HepG2 (cell line): ENCODE measurements around the gene ORC1. TPM values are rescaled to one million over a fixed set of nuclear protein-coding genes. Genes with fewer than 3 reads are reported as not detected.
A peak's percentile ranks its signal among the peaks of the same experiment; 100 is the strongest.

Experiments used
- CBX5 ChIP-seq: sonication (generic); formaldehyde crosslinking; IDR thresholded peaks from 2 replicates; pipeline ENCODE4 v1.4.0; 2020; ENCODE audit warnings: missing genetic modification reagents, borderline replicate concordance
- CEBPZ ChIP-seq: IDR thresholded peaks from 2 replicates; pipeline ENCODE4 v1.6.1; 2012; ENCODE audit warnings: low read length, improper control_type of control experiment
- CHD2 ChIP-seq: IDR thresholded peaks from 2 replicates; pipeline ENCODE4 v1.6.1; 2011; ENCODE audit warnings: low read depth, low read length, improper control_type of control experiment
- E2F5 ChIP-seq: sonication (generic); formaldehyde crosslinking; conservative IDR thresholded peaks from 2 replicates; pipeline ENCODE4 v1.4.0; 2020; ENCODE audit warnings: missing genetic modification reagents
- ELF3 ChIP-seq: IDR thresholded peaks from 2 replicates; pipeline ENCODE4 v1.6.1; 2016; ENCODE audit warnings: missing genetic modification reagents, missing compliant biosample characterization
- ERF ChIP-seq: IDR thresholded peaks from 2 replicates; pipeline ENCODE4 v1.6.1; 2018; ENCODE audit warnings: missing biosample characterization, missing genetic modification reagents
- ETS1 ChIP-seq: sonication (generic); formaldehyde crosslinking; IDR thresholded peaks from 2 replicates; pipeline ENCODE4 v1.4.0; 2020; ENCODE audit warnings: missing genetic modification reagents
- GTF3A ChIP-seq: sonication (generic); formaldehyde crosslinking; conservative IDR thresholded peaks from 2 replicates; pipeline ENCODE4 v1.4.0; 2020; ENCODE audit warnings: mild to moderate bottlenecking, missing genetic modification reagents
- HHEX ChIP-seq: IDR thresholded peaks from 2 replicates; pipeline ENCODE4 v1.6.1; 2016; ENCODE audit warnings: control low read depth
- HNRNPLL ChIP-seq: fragments of 200-400 bp; formaldehyde crosslinking; IDR thresholded peaks from 2 replicates; pipeline ENCODE4 v1.6.1; 2017; ENCODE audit warnings: mild to moderate bottlenecking, low read depth, low read length; ENCODE audit not compliant: poor library complexity, severe bottlenecking
- HOXA5 ChIP-seq: sonication (generic); formaldehyde crosslinking; IDR thresholded peaks from 2 replicates; pipeline ENCODE4 v1.4.0; 2020; ENCODE audit warnings: missing genetic modification reagents
- HOXD1 ChIP-seq: sonication (generic); formaldehyde crosslinking; IDR thresholded peaks from 2 replicates; pipeline ENCODE4 v1.5.0; 2020; ENCODE audit warnings: missing genetic modification reagents
- IRX3 ChIP-seq: sonication (generic); formaldehyde crosslinking; IDR thresholded peaks from 2 replicates; pipeline ENCODE4 v1.8.1; 2023; ENCODE audit warnings: mild to moderate bottlenecking, low read depth, missing genetic modification reagents, borderline replicate concordance
- KDM5A ChIP-seq: fragments of 200-600 bp; sonication (generic); IDR thresholded peaks from 2 replicates; pipeline ENCODE4 v1.7.0; 2018; ENCODE audit warnings: antibody characterized with exemption, mild to moderate bottlenecking, low read length, borderline replicate concordance
- KMT2B ChIP-seq: IDR thresholded peaks from 2 replicates; pipeline ENCODE4 v1.6.1; 2016; ENCODE audit warnings: missing genetic modification reagents, missing compliant biosample characterization
- PITX1 ChIP-seq: sonication (generic); formaldehyde crosslinking; IDR thresholded peaks from 2 replicates; pipeline ENCODE4 v1.5.1; 2020; ENCODE audit warnings: mild to moderate bottlenecking, missing genetic modification reagents
- POLR2G ChIP-seq: fragments of 200-400 bp; formaldehyde crosslinking; IDR thresholded peaks from 2 replicates; pipeline ENCODE4 v1.6.1; 2018; ENCODE audit warnings: mild to moderate bottlenecking, low read depth, low read length, moderate library complexity
- PRMT3 ChIP-seq: sonication (generic); formaldehyde crosslinking; IDR thresholded peaks from 2 replicates; pipeline ENCODE4 v1.8.1; 2022; ENCODE audit warnings: low read depth, mild to moderate bottlenecking, moderate library complexity, missing genetic modification reagents, borderline replicate concordance
- PRPF4 ChIP-seq: fragments of 200-400 bp; formaldehyde crosslinking; IDR thresholded peaks from 2 replicates; pipeline ENCODE4 v1.6.1; 2016; ENCODE audit warnings: low read length, low read depth; ENCODE audit not compliant: poor library complexity, severe bottlenecking
- SNAPC5 ChIP-seq: sonication (generic); formaldehyde crosslinking; IDR thresholded peaks from 2 replicates; pipeline ENCODE4 v1.8.1; 2023; ENCODE audit warnings: mild to moderate bottlenecking, missing genetic modification reagents, borderline replicate concordance
- TCF7L2 ChIP-seq: IDR thresholded peaks from 2 replicates; pipeline ENCODE4 v1.6.1; 2011; ENCODE audit warnings: mild to moderate bottlenecking, low read depth, low read length, moderate library complexity
- ZBTB21 ChIP-seq: sonication (generic); formaldehyde crosslinking; IDR thresholded peaks from 2 replicates; pipeline ENCODE4 v1.4.0; 2020; ENCODE audit warnings: missing genetic modification reagents
- ZFP82 ChIP-seq: sonication (generic); formaldehyde crosslinking; IDR thresholded peaks from 2 replicates; pipeline ENCODE4 v1.5.1; 2020; ENCODE audit warnings: mild to moderate bottlenecking, missing genetic modification reagents, borderline replicate concordance
- ZNF543 ChIP-seq: sonication (generic); formaldehyde crosslinking; IDR thresholded peaks from 2 replicates; pipeline ENCODE4 v1.4.0; 2020; ENCODE audit warnings: mild to moderate bottlenecking, missing genetic modification reagents
- ZNF709 ChIP-seq: sonication (generic); formaldehyde crosslinking; IDR thresholded peaks from 2 replicates; pipeline ENCODE4 v1.5.0; 2020; ENCODE audit warnings: mild to moderate bottlenecking, missing genetic modification reagents
- ZNF775 ChIP-seq: sonication (generic); formaldehyde crosslinking; IDR thresholded peaks from 2 replicates; pipeline ENCODE4 v1.4.0; 2020; ENCODE audit warnings: missing genetic modification reagents, mild to moderate bottlenecking, moderate library complexity, borderline replicate concordance
- polyA plus RNA-seq, 8 experiments: library from polyadenylated mRNA; depleted of rRNA in 3 of 8; stranded (reverse) in 7 of 8; unstranded in 1 of 8; fragments of >200 nt; fragmentation: Illumina TruSeq in 4 of 8; extraction: Trizol in 4 of 8; gene quantifications; 2 replicates each; pipeline versions ENCODE4 v1.2.1 to v1.2.3, GENCODE V29; 2011 to 2016; ENCODE audit warnings: low read depth in 4 of 8, missing spikeins in 1 of 8, mixed read lengths in 1 of 8; ENCODE audit not compliant: insufficient read depth in 1 of 8
- total RNA-seq, 5 experiments: library from RNA; depleted of rRNA; stranded (reverse); fragments of >200 nt; fragmentation: Illumina TruSeq; extraction: Trizol; gene quantifications; 2 replicates each; pipeline ENCODE4 v1.2.3, GENCODE V29; 2016; ENCODE audit warnings: low read depth in 1 of 5

Gene ORC1
- total and polyA plus RNA-seq, 2 of the 13 experiments (the other 11 are each of a cell fraction or from before 2014, with no cell fraction given) = 7.0 to 23.5 TPM

- no peak for TF ChIP-seq PRPF4
- TF ChIP-seq CHD2 = 0 out of 2 replicates have a peak, but pooled peaks have one; percentile 2
- TF ChIP-seq PRMT3 (CRISPR knock-in tag) = no peak
- no peak for TF ChIP-seq TCF7L2
- peak; percentile 81 for TF ChIP-seq E2F5 (CRISPR knock-in tag)
- peak; percentile 54 for TF ChIP-seq KMT2B (CRISPR knock-in tag)
- peak; percentile 94 for TF ChIP-seq POLR2G
- TF ChIP-seq HOXA5 (CRISPR knock-in tag) = peak; percentile 87
- TF ChIP-seq ZNF543 = no peak
- TF ChIP-seq ZNF709 (CRISPR knock-in tag) = peak; percentile 44; the same call in 1 of the 2 replicates
- peak; percentile 64 for TF ChIP-seq ELF3
- TF ChIP-seq HNRNPLL = peak; percentile 61
- TF ChIP-seq ERF (CRISPR knock-in tag) = peak; percentile 86; the same call in 1 of the 2 replicates
- TF ChIP-seq ZNF775 (CRISPR knock-in tag) = no peak
- no peak; the same call in 1 of the 2 replicates for TF ChIP-seq IRX3 (CRISPR knock-in tag)
- no peak for TF ChIP-seq KDM5A
- no peak for TF ChIP-seq CEBPZ
- no peak for TF ChIP-seq CBX5 (CRISPR knock-in tag)
- TF ChIP-seq ZBTB21 = no peak
- TF ChIP-seq GTF3A (CRISPR knock-in tag) = no peak
- TF ChIP-seq ETS1 (CRISPR knock-in tag) = no peak
- TF ChIP-seq PITX1 = no peak
- TF ChIP-seq HHEX (CRISPR knock-in tag) = no peak
- peak; percentile 93 for TF ChIP-seq HOXD1
- 0 out of 2 replicates have a peak, but pooled peaks have one; percentile 51 for TF ChIP-seq ZFP82 (CRISPR knock-in tag)
- TF ChIP-seq SNAPC5 = no peak
Measured at GRCh38 chr1:52365746-52366516, 38.3 kb downstream of the ORC1 start, which contains the start of gene CC2D1B (continued).
